HG03460 (cell line): ENCODE measurements around the gene ELAPOR1.

Experiments
- ATAC-seq: cut with Tn5 transposase; IDR thresholded peaks from one replicate; pipeline ENCODE4 v1.9.1; 2021; ENCODE audit not compliant: unreplicated experiment

The ELAPOR1 gene

DNA sequence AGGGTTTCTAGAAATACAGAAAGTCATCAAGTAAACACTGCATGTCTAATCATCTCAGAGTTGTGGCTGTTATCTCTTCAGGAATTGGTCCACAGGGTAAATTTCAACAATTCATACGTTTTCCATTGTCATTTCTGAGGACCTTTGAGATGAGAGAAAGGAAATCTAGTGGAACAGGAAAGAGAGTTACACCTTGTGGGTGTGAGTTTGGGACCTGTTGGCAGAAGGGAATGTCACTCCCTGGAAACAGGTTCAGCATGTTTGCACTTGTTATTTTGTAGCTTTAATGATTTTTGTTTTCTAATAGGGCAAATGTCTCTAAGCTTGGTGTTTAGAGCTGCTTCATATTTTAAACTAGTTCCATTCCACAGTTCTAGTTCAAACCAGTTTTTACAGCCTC lies 17.8 kb upstream of the ELAPOR1 start:
- no peak for ATAC-seq

DNA sequence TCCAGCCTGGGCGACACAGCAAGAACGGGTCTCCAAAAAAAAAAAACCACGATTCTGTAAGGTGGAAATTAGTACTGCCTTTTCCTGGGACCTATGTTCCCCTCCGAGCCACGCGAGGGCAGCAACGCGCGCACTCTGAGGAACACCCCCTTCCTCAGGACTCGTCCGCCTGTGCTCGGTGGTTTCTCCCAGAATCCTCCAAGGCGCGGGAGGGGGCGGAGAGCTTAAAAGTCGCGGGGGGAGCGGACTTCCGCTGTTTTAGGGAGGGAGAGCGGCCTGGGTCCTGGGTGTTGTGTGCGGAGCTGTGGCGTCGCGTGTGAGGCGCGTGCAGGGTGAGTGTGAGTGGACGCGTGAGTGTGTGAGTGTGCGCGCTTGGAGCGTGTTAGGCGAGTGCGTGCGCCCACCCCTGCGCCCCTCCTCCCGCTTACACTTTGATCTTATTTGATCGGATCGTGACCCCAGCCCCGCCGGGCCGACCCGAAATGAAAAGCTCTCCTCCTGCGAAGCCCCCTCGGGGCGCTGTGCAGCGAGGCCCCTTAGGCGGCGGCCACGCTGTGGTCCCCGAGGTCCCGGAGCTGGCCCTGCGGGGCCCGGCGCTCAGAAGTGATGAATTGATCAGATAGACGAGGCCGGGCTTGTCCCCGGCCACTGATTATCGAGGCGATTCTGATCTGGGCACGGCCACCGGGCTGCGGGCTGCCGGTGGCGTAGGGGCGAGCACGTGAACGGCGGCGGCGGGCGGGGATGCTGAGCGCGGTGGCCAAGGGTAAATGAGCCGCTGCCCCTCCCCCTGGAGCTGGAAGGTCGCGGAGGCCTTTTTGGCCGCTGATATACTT lies 13.8 kb upstream of the ELAPOR1 start:
- ATAC-seq = peak; percentile 83

DNA sequence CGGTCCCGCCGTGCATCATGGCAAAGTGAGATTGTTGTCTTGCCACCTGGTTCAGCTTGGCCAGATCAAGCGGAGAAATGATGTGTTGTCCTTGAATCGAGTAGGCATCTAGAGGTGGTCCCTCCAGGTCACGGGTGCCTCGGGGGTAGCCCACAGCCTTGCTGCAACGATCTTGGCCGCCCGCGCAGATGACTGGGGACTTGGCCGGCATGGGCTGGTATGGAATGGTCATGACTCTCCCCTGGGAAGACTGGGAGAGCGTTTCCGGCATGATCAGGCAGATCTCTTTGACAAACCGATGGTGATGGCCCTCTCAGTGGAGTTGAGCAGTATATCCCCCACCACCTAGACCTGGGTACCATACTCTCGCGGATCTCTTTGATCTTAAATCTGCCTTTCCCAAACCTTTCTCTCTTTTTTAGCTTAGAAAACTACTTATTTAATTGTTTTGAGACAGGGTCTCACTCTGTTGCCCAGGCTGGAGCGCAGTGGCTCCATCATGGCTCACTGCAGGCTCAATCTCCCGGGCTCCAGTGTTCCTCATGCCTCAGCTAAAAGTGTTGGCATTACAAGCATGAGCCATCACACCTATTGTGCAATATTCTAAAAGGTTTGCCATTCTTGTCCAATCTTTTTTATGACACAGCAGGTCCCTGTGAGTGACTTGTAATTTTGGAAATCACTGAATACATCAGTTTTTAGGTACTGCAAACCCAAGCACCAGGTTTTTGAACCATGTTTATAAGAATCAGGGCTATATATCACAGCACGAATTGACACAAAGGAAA lies 9.4 kb upstream of the ELAPOR1 start:
- ATAC-seq = no peak

- no peak for ATAC-seq
Measured at GRCh38 chr1:109105881-109106280, 8.0 kb upstream of the ELAPOR1 start.

DNA sequence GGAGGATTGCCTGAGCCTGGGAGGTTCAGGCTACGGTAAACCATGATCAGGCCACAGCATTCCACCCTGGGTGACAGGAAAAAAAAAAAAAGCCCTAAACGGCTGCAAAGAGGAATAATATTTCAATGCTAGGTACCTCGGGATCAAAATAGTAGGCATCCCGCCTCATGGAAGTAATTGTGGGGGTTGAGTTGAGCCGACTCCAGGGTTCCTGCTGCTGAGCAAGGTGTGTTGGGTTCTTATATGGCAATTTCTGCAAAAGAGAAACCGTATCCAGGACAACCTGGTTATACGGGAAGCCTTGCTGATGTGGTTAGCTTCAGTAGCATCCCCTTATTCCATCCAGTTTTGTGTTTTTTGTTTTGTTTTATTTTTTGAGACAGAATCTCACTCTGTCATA lies 6.1 kb upstream of the ELAPOR1 start:
- ATAC-seq = no peak

GRCh38 chr1:109109906-109110305 lies 4.0 kb upstream of the ELAPOR1 start:
- ATAC-seq = no peak

GRCh38 chr1:109111386-109112055 lies 2.4 kb upstream of the ELAPOR1 start:
- ATAC-seq = no peak

- peak; percentile 52 for ATAC-seq
Measured at GRCh38 chr1:109112056-109112651, 1.8 kb upstream of the ELAPOR1 start.

- ATAC-seq = peak; percentile 55
Measured at GRCh38 chr1:109112652-109113285, 1.1 kb upstream of the ELAPOR1 start.

DNA sequence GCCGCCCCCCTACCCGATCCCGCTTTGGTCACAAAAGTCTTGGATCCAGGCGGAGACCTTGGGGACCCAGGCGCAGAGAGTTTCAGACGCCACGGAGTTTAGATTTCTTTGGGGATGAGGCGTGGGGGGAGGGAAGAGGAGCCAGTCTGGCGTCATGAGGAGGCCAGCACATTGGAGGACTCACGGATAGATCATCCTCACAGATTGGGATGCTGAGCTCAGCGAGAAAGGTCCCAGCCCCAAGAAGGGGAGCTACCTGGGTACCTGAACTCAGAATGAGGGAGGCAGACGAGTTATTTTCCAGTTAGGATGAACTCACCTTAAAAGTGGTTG lies 393 bp downstream of the ELAPOR1 start:
- ATAC-seq = no peak

DNA sequence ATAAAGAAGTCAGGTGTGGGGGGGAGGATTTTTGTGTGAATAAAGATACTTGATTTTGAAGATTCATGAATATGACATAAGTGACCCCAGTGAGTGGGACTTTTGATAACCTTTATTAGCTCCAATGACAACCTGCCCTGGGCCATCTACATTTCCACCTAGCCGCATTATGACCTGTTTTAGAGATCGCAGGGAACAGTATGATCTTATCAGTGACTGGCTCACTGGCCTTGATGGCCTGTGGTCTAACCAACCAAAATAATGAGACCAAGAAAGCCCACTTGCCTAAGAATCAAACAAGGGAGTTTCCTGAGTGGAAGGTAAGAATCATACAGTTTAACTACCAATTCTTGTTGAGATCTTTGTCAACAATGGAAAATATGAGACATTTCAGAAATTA lies 1.8 kb downstream of the ELAPOR1 start:
- ATAC-seq = no peak

DNA sequence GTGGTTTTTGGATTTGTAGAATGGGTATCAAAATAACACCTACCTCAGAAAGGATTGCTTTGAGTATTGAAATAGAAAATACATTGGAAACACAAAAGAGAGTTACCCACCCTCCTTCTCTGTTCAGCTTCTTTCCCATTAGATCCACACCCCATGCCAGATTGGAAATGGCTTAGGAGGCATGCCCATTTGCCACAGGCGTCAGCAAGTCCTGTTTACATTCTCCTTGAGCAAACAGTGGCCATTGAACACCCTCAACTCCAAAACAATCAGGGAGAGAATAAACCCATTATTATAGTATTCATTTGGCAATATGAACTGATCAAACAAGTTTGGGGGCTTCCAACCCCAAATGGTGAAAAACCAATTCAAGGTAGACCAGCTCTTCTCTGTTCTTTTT lies 2.4 kb downstream of the ELAPOR1 start:
- no peak for ATAC-seq

DNA sequence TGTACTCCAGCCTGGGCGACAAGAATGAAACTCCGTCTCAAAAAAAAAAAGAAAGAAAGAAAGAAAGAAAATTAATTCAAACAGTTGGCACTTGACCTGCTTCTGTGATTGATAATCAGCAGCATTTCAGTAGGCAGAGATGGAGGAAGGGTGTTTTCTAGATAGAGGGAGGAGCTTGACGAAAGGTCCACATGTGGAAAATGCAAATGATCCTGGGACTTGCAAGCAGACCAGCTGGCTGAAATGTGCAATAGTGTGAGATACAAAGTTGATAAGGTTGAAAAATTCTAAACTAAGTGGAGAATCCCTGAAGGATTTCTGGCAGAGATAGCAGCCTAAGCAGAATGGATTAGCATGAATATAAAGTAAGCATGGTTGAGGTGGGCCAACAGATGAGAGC lies 4.2 kb downstream of the ELAPOR1 start:
- no peak for ATAC-seq

GRCh38 chr1:109120356-109120755 lies 6.4 kb downstream of the ELAPOR1 start:
- ATAC-seq = no peak

DNA sequence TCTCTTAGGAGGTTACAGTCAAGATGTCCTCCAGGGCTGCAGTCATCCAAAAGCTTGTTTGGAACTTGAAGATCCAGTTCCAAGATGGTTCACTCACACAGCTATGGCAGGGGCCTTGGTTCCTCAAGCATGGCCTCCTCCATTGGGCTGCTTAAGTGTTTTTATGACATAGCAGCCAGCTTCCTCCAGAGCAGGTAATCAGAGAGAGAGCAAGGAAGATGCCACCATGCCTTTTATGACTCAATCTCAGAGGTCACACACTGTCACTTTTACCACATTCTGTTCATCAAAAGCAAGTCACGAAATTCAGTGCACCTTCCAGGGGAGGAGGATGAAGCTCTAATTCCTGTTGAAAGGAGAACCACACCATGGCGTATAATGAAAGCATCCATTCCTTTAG lies 17.1 kb downstream of the ELAPOR1 start:
- ATAC-seq = no peak

DNA sequence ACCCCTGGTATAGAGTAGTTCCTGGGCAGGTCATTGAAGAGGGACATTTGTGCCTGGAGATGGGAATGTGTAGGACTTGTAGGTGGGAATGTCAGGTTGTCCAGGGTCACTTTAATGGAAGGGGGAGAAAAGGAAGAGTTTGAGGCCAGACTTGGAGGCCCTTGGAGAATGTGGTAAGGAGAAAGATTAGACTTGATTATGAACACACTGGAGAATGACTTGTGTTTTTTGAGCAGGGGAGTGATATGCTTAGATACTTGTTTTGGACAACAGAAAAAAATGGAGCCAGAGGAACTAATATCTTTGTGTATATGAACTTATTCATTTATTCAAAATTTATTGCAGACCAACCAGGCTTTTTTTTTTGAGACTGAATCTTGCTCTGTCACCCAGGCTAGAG lies 17.9 kb downstream of the ELAPOR1 start:
- ATAC-seq = no peak

GRCh38 chr1:109133002-109133706 lies 19.2 kb downstream of the ELAPOR1 start:
- ATAC-seq = no peak

DNA sequence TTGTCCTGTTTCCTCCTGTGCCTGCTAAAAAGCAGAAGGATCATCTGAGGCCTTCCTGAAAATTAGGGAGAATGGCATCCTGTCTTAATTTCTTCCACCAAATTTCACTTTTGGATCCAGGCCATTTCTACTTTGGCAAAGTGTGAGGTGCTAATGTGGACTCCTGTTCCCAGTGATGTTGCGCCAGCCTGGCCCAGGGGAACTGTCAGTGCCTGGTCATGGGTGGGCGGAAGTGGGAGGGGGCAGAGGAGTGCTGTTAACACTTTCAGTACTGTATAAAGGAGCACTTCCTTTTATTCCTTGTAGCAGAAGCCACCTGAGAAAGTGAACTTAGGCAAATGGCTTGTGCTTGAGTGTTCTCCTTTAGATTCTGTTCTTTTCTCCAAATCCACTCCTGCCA lies 19.9 kb downstream of the ELAPOR1 start:
- peak; percentile 75 for ATAC-seq

DNA sequence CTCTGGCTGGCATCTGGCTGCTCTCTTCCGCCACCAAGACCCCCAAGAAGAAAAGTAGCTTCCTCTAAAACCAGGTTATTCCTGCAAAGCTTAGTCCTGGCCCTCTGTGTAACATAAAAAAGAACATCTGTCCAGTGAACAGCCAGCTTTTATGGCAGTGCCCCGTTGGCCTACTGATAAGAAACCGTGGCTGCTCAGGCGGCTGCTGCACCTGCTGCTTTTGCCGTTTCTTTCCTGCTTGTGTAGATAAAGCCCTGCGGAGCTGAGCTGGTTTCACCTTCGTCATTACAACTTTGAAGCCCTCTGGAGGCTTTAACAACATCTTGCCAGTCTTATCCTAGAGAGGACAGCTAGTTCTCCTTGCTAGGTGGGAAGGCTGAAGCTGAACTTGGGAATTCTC lies 20.5 kb downstream of the ELAPOR1 start:
- ATAC-seq = peak; percentile 68

GRCh38 chr1:109135940-109136339 lies 22.0 kb downstream of the ELAPOR1 start:
- ATAC-seq = no peak
